Measurements from ENCODE around the gene TCERG1. TPM values are rescaled to one million over a fixed set of nuclear protein-coding genes. Genes with fewer than 3 reads are reported as not detected.

Gene TCERG1
- total and polyA plus RNA-seq, 9 of the 15 experiments (the other 6 are each of a cell fraction or from before 2014, with no cell fraction given), result 50.3 to 148 (median 119) TPM

DNA sequence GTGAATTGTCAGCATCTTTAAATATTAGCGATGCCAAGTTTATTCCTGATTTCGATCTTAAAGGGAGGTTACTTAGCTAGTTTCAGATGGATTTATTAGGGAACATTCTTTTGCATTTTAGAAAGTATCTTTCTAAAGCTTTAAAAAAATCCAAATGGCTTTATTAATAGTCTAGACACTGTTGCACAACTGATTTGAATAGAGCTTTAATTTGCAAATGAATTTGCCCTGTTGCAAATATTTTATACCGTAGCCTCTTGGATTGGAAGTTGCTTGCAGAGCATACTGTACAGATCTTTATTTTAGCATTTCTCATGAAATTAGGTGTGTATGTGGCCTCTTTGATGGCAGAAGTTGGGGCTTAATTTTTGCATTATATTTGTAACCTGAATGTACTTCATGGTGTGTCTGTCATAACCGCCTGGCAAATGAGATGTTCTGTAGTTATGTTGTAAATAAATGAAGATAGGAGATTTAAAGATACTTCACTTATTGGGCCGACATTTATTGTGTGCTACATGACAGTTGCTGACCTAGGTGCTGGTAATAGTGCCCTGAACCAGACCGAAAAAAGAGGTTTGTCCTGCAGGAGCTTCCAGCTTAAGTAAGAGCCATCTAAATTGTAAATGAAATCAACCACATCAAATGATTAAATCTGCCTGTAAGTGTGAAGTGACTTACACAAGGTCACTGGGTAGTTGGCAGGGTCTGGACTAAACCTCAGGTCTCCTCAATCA, 1.8 kb downstream of the TCERG1 start (continued):
- TF ChIP-seq ZNF146 (CRISPR knock-in tag; IDR thresholded peaks at IDR 0.05; ENCODE audit: unreplicated experiment) (no peak), TAF15 (IDR thresholded peaks at IDR 0.05; ENCODE audit: low read depth, low read length) (no peak), IRF9 (tag; IDR thresholded peaks at IDR 0.05) (no peak), SAFB2 (IDR thresholded peaks at IDR 0.05; ENCODE audit: borderline replicate concordance, low read depth, low read length, severe bottlenecking) (no peak), ZNF263 (CRISPR knock-in tag; IDR thresholded peaks at IDR 0.05; ENCODE audit: borderline replicate concordance) (no peak), THRAP3 (IDR thresholded peaks at IDR 0.05; ENCODE audit: borderline replicate concordance) (no peak), EWSR1 (IDR thresholded peaks at IDR 0.05; ENCODE audit: borderline replicate concordance, low read depth, partially characterized antibody) (no peak), ATF3 (IDR thresholded peaks at IDR 0.05) (no peak), ATF3 (CRISPR knock-in tag; conservative IDR thresholded peaks at IDR 0.05) (no peak), TAF1 (IDR thresholded peaks at IDR 0.05; ENCODE audit: control insufficient read depth, extremely low read depth, insufficient read depth, low read length, severe bottlenecking) (no peak), ZNF3 (CRISPR knock-in tag; IDR thresholded peaks at IDR 0.05) (no peak), ADNP (tag; IDR thresholded peaks at IDR 0.05) (no peak), BACH1 (tag; IDR thresholded peaks at IDR 0.05) (no peak), MTA2 (IDR thresholded peaks at IDR 0.05; ENCODE audit: low read depth) (no peak)
- TF ChIP-seq, protein P1, sequence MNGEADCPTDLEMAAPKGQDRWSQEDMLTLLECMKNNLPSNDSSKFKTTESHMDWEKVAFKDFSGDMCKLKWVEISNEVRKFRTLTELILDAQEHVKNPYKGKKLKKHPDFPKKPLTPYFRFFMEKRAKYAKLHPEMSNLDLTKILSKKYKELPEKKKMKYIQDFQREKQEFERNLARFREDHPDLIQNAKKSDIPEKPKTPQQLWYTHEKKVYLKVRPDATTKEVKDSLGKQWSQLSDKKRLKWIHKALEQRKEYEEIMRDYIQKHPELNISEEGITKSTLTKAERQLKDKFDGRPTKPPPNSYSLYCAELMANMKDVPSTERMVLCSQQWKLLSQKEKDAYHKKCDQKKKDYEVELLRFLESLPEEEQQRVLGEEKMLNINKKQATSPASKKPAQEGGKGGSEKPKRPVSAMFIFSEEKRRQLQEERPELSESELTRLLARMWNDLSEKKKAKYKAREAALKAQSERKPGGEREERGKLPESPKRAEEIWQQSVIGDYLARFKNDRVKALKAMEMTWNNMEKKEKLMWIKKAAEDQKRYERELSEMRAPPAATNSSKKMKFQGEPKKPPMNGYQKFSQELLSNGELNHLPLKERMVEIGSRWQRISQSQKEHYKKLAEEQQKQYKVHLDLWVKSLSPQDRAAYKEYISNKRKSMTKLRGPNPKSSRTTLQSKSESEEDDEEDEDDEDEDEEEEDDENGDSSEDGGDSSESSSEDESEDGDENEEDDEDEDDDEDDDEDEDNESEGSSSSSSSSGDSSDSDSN (IDR thresholded peaks at IDR 0.05; ENCODE audit: borderline replicate concordance in 1 of 2, low read depth in 2 of 2, low read length in 2 of 2), result no peak
